ENCODE measurements around the gene AMY1C.

GRCh38 chr1:103761896-103762295 lies 12.2 kb downstream of the AMY1C start:
- TF ChIP-seq FOXP4 (CRISPR knock-in tag; IDR thresholded peaks at IDR 0.05; ENCODE audit: borderline replicate concordance) (no peak), ZNF511 (CRISPR knock-in tag; IDR thresholded peaks at IDR 0.05) (no peak), POLR2AphosphoS5 (IDR thresholded peaks at IDR 0.05; ENCODE audit: control insufficient read depth, insufficient read depth, low read depth, low read length) (no peak), KAT8 (IDR thresholded peaks at IDR 0.05; ENCODE audit: low read depth) (no peak)

Measured in K562 (cell line).